Measurements from ENCODE around the gene NOSIP.

DNA sequence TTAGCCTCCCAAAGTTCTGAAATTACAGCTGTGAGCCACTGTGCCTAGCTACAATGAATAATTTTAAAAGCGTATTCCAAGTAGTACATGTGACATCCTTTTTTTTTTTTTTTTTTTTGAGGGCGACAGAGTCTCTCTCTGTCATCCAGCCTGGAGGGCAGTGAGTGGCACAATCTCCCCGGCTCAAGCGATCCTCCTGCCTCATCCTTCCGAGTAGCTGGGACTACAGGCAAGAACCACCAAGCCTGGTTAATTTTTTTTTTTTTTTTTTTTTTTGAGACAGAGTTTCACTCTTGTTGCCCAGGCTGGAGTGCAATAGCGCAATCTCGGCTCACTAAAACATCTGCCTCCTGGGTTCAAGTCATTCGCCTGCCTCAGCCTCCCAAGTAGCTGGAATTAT, 6.9 kb upstream of the NOSIP start:
- no peak for TF ChIP-seq POLR2A (IDR thresholded peaks at IDR 0.05)
- TF ChIP-seq, protein P1, sequence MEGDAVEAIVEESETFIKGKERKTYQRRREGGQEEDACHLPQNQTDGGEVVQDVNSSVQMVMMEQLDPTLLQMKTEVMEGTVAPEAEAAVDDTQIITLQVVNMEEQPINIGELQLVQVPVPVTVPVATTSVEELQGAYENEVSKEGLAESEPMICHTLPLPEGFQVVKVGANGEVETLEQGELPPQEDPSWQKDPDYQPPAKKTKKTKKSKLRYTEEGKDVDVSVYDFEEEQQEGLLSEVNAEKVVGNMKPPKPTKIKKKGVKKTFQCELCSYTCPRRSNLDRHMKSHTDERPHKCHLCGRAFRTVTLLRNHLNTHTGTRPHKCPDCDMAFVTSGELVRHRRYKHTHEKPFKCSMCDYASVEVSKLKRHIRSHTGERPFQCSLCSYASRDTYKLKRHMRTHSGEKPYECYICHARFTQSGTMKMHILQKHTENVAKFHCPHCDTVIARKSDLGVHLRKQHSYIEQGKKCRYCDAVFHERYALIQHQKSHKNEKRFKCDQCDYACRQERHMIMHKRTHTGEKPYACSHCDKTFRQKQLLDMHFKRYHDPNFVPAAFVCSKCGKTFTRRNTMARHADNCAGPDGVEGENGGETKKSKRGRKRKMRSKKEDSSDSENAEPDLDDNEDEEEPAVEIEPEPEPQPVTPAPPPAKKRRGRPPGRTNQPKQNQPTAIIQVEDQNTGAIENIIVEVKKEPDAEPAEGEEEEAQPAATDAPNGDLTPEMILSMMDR (IDR thresholded peaks at IDR 0.05 in 4 of 5, conservative IDR thresholded peaks at IDR 0.05 in 1 of 5): no peak
